COLO829 (cell line): ENCODE results near the gene ASAP3.
"Not testable (repeated sequence)": the region's sequence is repeated elsewhere in the genome, so short reads cannot be mapped to it uniquely, and the experiment has no call there.

Experiments used
- DNase-seq: peaks from one replicate; pipeline ENCODE4 v3.0.0; 2012; ENCODE audit warnings: low spot score

Gene ASAP3

GRCh38 chr1:23395849-23396248 lies 88.1 kb downstream of the ASAP3 start:
- no peak for DNase-seq

GRCh38 chr1:23395154-23395724 lies 88.7 kb downstream of the ASAP3 start:
- no peak for DNase-seq

- no peak for DNase-seq
Observed at GRCh38 chr1:23394684-23395083, 89.3 kb downstream of the ASAP3 start.

GRCh38 chr1:23394181-23394580 lies 89.8 kb downstream of the ASAP3 start:
- DNase-seq: no peak

- no peak for DNase-seq
Observed at GRCh38 chr1:23393706-23394105, 90.3 kb downstream of the ASAP3 start.

GRCh38 chr1:23392125-23392855 lies 91.7 kb downstream of the ASAP3 start:
- DNase-seq: no peak

- no peak for DNase-seq
Observed at GRCh38 chr1:23389837-23390321, 94.1 kb downstream of the ASAP3 start.

GRCh38 chr1:23387494-23387893 lies 96.5 kb downstream of the ASAP3 start:
- DNase-seq: no peak

- DNase-seq: no peak
Observed at GRCh38 chr1:23385119-23385621, 98.8 kb downstream of the ASAP3 start.

GRCh38 chr1:23384312-23385058 lies 99.5 kb downstream of the ASAP3 start:
- no peak for DNase-seq

- DNase-seq: no peak
Observed at GRCh38 chr1:23383577-23384311, 100.2 kb downstream of the ASAP3 start.

GRCh38 chr1:23381233-23381885 lies 102.6 kb downstream of the ASAP3 start:
- no peak for DNase-seq

GRCh38 chr1:23380719-23381118 lies 103.3 kb downstream of the ASAP3 start:
- DNase-seq: no peak

GRCh38 chr1:23380236-23380635 lies 103.7 kb downstream of the ASAP3 start:
- DNase-seq: not testable (repeated sequence)
